ENCODE data around the gene FOXP1. TPM values are rescaled to one million over a fixed set of nuclear protein-coding genes. Genes with fewer than 3 reads are reported as not detected.

FOXP1 gene
- polyA plus RNA-seq, 1 donor from 2014 or later: 5.6 TPM

- Histone ChIP-seq H3K9me3 (ENCODE audit: low read length) (no peaks in the 10 kb centered on the region), H3K4me2 (ENCODE audit: low read length) (no peak overlapping the region), H3K9ac (ENCODE audit: low read length) (no peak overlapping the region), H3F3A (ENCODE audit: insufficient read depth, low read length, poor library complexity, severe bottlenecking) (peaks cover 4% of the 10 kb centered on the region), H4K20me1 (ENCODE audit: insufficient read depth) (no peaks in the 10 kb centered on the region), H3K4me3 (ENCODE audit: low read length) (no peak overlapping the region), H3K27ac (ENCODE audit: low read length) (peak overlapping the region; percentile 9), H3K79me2 (replicated peaks; ENCODE audit: insufficient read depth, low read length) (no peaks in the 10 kb centered on the region), H3K9me2 (ENCODE audit: insufficient read depth, low read length) (no peaks in the 10 kb centered on the region), H2AFZ (ENCODE audit: low read depth, low read length) (no peak overlapping the region), H3K27me3 (ENCODE audit: insufficient read depth, low read depth, low read length) (no peaks in the 10 kb centered on the region), H3K36me3 (ENCODE audit: insufficient read depth, low read length) (no peaks in the 10 kb centered on the region)
- TF ChIP-seq RAD21 (conservative IDR thresholded peaks at IDR 0.05): no peak
- no peak for TF ChIP-seq SMC3 (conservative IDR thresholded peaks at IDR 0.05; ENCODE audit: poor library complexity)
- TF ChIP-seq MXI1 (conservative IDR thresholded peaks at IDR 0.05; ENCODE audit: poor library complexity, severe bottlenecking): no peak
- TF ChIP-seq EZH2 (IDR thresholded peaks at IDR 0.05; ENCODE audit: borderline replicate concordance, insufficient read depth, low read length, poor library complexity, severe bottlenecking): no peak
- no peak for TF ChIP-seq CTCF (IDR thresholded peaks at IDR 0.05; ENCODE audit: poor library complexity, severe bottlenecking)
- TF ChIP-seq POLR2AphosphoS5 (IDR thresholded peaks at IDR 0.05): no peak
- no peak for TF ChIP-seq REST (IDR thresholded peaks at IDR 0.05; ENCODE audit: borderline replicate concordance)
- no peak for TF ChIP-seq EP300 (conservative IDR thresholded peaks at IDR 0.05; ENCODE audit: poor library complexity, severe bottlenecking)
- no peak for TF ChIP-seq TAF1 (IDR thresholded peaks at IDR 0.05; ENCODE audit: low read depth)
These were observed 351.3 kb downstream of the FOXP1 start for GRCh38 chr3:71232175-71232679.

GRCh38 chr3:71231680-71232079 is 351.8 kb downstream of the FOXP1 start:
- no peaks in the 10 kb centered on the region for H3K9me2 ChIP-seq (ENCODE audit: insufficient read depth, low read length)
- H3F3A ChIP-seq (ENCODE audit: insufficient read depth, low read length, poor library complexity, severe bottlenecking): peaks cover 4% of the 10 kb centered on the region
- no peak overlapping the region for H3K4me3 ChIP-seq (ENCODE audit: low read length)
- no peak overlapping the region for H3K27ac ChIP-seq (ENCODE audit: low read length)
- no peaks in the 10 kb centered on the region for H3K36me3 ChIP-seq (ENCODE audit: insufficient read depth, low read length)
- no peaks in the 10 kb centered on the region for H3K79me2 ChIP-seq (replicated peaks; ENCODE audit: insufficient read depth, low read length)
- H3K9ac ChIP-seq (ENCODE audit: low read length): no peak overlapping the region
- H2AFZ ChIP-seq (ENCODE audit: low read depth, low read length): no peak overlapping the region
- H3K27me3 ChIP-seq (ENCODE audit: insufficient read depth, low read depth, low read length): no peaks in the 10 kb centered on the region
- H3K9me3 ChIP-seq (ENCODE audit: low read length): no peaks in the 10 kb centered on the region
- no peak overlapping the region for H3K4me2 ChIP-seq (ENCODE audit: low read length)
- TF ChIP-seq TAF1 (IDR thresholded peaks at IDR 0.05; ENCODE audit: low read depth): no peak
- TF ChIP-seq MXI1 (conservative IDR thresholded peaks at IDR 0.05; ENCODE audit: poor library complexity, severe bottlenecking): no peak
- TF ChIP-seq RAD21 (conservative IDR thresholded peaks at IDR 0.05): no peak
- no peak for TF ChIP-seq EZH2 (IDR thresholded peaks at IDR 0.05; ENCODE audit: borderline replicate concordance, insufficient read depth, low read length, poor library complexity, severe bottlenecking)
- no peak for TF ChIP-seq REST (IDR thresholded peaks at IDR 0.05; ENCODE audit: borderline replicate concordance)
- no peak for TF ChIP-seq SMC3 (conservative IDR thresholded peaks at IDR 0.05; ENCODE audit: poor library complexity)
- TF ChIP-seq EP300 (conservative IDR thresholded peaks at IDR 0.05; ENCODE audit: poor library complexity, severe bottlenecking): no peak
- no peak for TF ChIP-seq CTCF (IDR thresholded peaks at IDR 0.05; ENCODE audit: poor library complexity, severe bottlenecking)
- TF ChIP-seq POLR2AphosphoS5 (IDR thresholded peaks at IDR 0.05): no peak
- H4K20me1 ChIP-seq (ENCODE audit: insufficient read depth): no peaks in the 10 kb centered on the region
